ENCODE measurements around the gene BZW2. TPM values are rescaled to one million over a fixed set of nuclear protein-coding genes. Genes with fewer than 3 reads are reported as not detected.
"Not testable (repeated sequence)": the region's sequence is repeated elsewhere in the genome, so short reads cannot be mapped to it uniquely, and the experiment has no call there.

BZW2 gene
- total RNA-seq, 4 donors from 2014 or later: 86.6 to 145 (median 123) TPM

- no peak for ATAC-seq
- Histone ChIP-seq H3K4me1 (peaks cover under 1 to 3% of the 10 kb centered on the region in 2 donors), H3K27me3 (no peaks in the 10 kb centered on the region), H3K27ac (no peak overlapping the region), H3K4me3 (no peak overlapping the region), H3K9me3 (no peaks in the 10 kb centered on the region), H3K36me3 (peaks cover 0 to 21% of the 10 kb centered on the region in 2 donors)
- no peak for TF ChIP-seq POLR2A (IDR thresholded peaks at IDR 0.05)
- no peak for TF ChIP-seq CTCF (IDR thresholded peaks at IDR 0.05 in 4 of 5, conservative IDR thresholded peaks at IDR 0.05 in 1 of 5)
- intact Hi-C loops (cut with DNase I; ENCODE audit: low total_unique reads): no loop called here
- DNase-seq: no peak
- in situ Hi-C loops (cut with MboI; ENCODE audit: low sequenced_read_pairs in 4 of 4): loop anchor here in 2 of 4 donors (25.0 kb wide), 1 partner anchor 237 kb away; no protein-coding TSS in a partner anchor
Observed at GRCh38 chr7:16675277-16675676, 29.3 kb downstream of the BZW2 start.

- DNase-seq (no peak), ATAC-seq (no peak)
- Histone ChIP-seq H3K27ac (no peak overlapping the region), H3K27me3 (no peaks in the 10 kb centered on the region), H3K4me1 (no peaks in the 10 kb centered on the region), H3K4me3 (no peak overlapping the region), H3K36me3 (peaks cover 0 to 43% of the 10 kb centered on the region in 2 donors), H3K9me3 (no peaks in the 10 kb centered on the region)
- in situ Hi-C loops (cut with MboI; ENCODE audit: low sequenced_read_pairs in 4 of 4) (loop anchor here in 2 of 4 donors (25.0 kb wide), 1 partner anchor 234 kb away; no protein-coding TSS in a partner anchor), intact Hi-C loops (cut with DNase I; ENCODE audit: low total_unique reads) (no loop called here)
- no peak for TF ChIP-seq CTCF (IDR thresholded peaks at IDR 0.05 in 4 of 5, conservative IDR thresholded peaks at IDR 0.05 in 1 of 5)
- TF ChIP-seq POLR2A (IDR thresholded peaks at IDR 0.05): no peak
Observed at GRCh38 chr7:16677978-16678494, 32.1 kb downstream of the BZW2 start.

GRCh38 chr7:16678645-16679566 is 32.9 kb downstream of the BZW2 start:
- ATAC-seq; H3K4me1 ChIP-seq; intact Hi-C loops (cut with DNase I; ENCODE audit: low total_unique reads); H3K27me3 ChIP-seq; H3K9me3 ChIP-seq; DNase-seq; H3K27ac ChIP-seq; H3K4me3 ChIP-seq: not testable (repeated sequence)
- in situ Hi-C loops (cut with MboI; ENCODE audit: low sequenced_read_pairs in 4 of 4): loop anchor here in 2 of 4 donors (25.0 kb wide), 1 partner anchor 233 kb away; no protein-coding TSS in a partner anchor
- H3K36me3 ChIP-seq: peaks cover 0 to 52% of the 10 kb centered on the region in 2 donors

- in situ Hi-C loops (cut with MboI; ENCODE audit: low sequenced_read_pairs in 4 of 4): loop anchor here in 2 of 4 donors (25.0 kb wide), 1 partner anchor 227 kb away; no protein-coding TSS in a partner anchor
- Histone ChIP-seq H3K27me3 (no peaks in the 10 kb centered on the region), H3K4me3 (no peak overlapping the region), H3K4me1 (no peaks in the 10 kb centered on the region), H3K36me3 (peaks cover 0 to 45% of the 10 kb centered on the region in 2 donors), H3K27ac (no peak overlapping the region), H3K9me3 (no peaks in the 10 kb centered on the region)
- TF ChIP-seq POLR2A (IDR thresholded peaks at IDR 0.05) (no peak), CTCF (IDR thresholded peaks at IDR 0.05 in 4 of 5, conservative IDR thresholded peaks at IDR 0.05 in 1 of 5) (no peak)
- DNase-seq: no peak
- ATAC-seq: no peak
- intact Hi-C loops (cut with DNase I; ENCODE audit: low total_unique reads): no loop called here
Observed at GRCh38 chr7:16684935-16685334, 39.0 kb downstream of the BZW2 start.

- no peak for TF ChIP-seq POLR2A (IDR thresholded peaks at IDR 0.05)
- TF ChIP-seq CTCF (IDR thresholded peaks at IDR 0.05 in 4 of 5, conservative IDR thresholded peaks at IDR 0.05 in 1 of 5): no peak
- no peak overlapping the region for H3K4me3 ChIP-seq
- DNase-seq: no peak
- no peaks in the 10 kb centered on the region for H3K27me3 ChIP-seq
- peaks cover 0 to 51% of the 10 kb centered on the region in 2 donors for H3K36me3 ChIP-seq
- in situ Hi-C loops (cut with MboI; ENCODE audit: low sequenced_read_pairs in 4 of 4): loop anchor here in 2 of 4 donors (25.0 kb wide), 1 partner anchor 227 kb away; no protein-coding TSS in a partner anchor
- H3K4me1 ChIP-seq: no peaks in the 10 kb centered on the region
- intact Hi-C loops (cut with DNase I; ENCODE audit: low total_unique reads): no loop called here
- H3K9me3 ChIP-seq: no peaks in the 10 kb centered on the region
- no peak overlapping the region for H3K27ac ChIP-seq
- ATAC-seq: no peak
Observed at GRCh38 chr7:16685535-16685934, 39.6 kb downstream of the BZW2 start.
